Liver (tissue), 9 donors: ENCODE results near the gene GADD45GIP1. TPM values are rescaled to one million over a fixed set of nuclear protein-coding genes. Genes with fewer than 3 reads are reported as not detected.

Source experiments
- DNase-seq: peaks from one replicate; pipeline ENCODE4 v3.0.0-alpha.2; 2017; ENCODE audit warnings: low spot score
- H3K27ac ChIP-seq, 2 donors: one replicate each; pipeline ENCODE4 v1.7.0; 2013; ENCODE audit warnings: inconsistent platforms in 2 of 2, low read length in 2 of 2, control low read depth in 1 of 2, low read depth in 1 of 2, mild to moderate bottlenecking in 1 of 2
- H3K27me3 ChIP-seq, 4 donors: one replicate each; pipeline versions ENCODE4 v1.6.1 to v1.7.0; 2013; ENCODE audit warnings: low read length in 3 of 4, inconsistent platforms in 1 of 4, mild to moderate bottlenecking in 1 of 4, moderate library complexity in 1 of 4; ENCODE audit not compliant: control insufficient read depth in 4 of 4, insufficient read depth in 4 of 4
- H3K36me3 ChIP-seq, 4 donors: one replicate each; pipeline versions ENCODE4 v1.6.1 to v1.7.0; 2013; ENCODE audit warnings: low read length in 3 of 4, mild to moderate bottlenecking in 3 of 4, low read depth in 1 of 4, moderate library complexity in 1 of 4; ENCODE audit not compliant: control insufficient read depth in 4 of 4, insufficient read depth in 3 of 4
- H3K4me1 ChIP-seq, 4 donors: one replicate each; pipeline versions ENCODE4 v1.6.1 to v1.7.0; 2013; ENCODE audit warnings: low read length in 3 of 4, mild to moderate bottlenecking in 3 of 4, moderate library complexity in 1 of 4; ENCODE audit not compliant: control insufficient read depth in 4 of 4, insufficient read depth in 4 of 4
- H3K4me3 ChIP-seq, 3 donors: one replicate each; pipeline versions ENCODE4 v1.6.1 to v1.7.0; 2013; ENCODE audit warnings: low read length in 3 of 3, control low read depth in 1 of 3, low read depth in 1 of 3, mild to moderate bottlenecking in 1 of 3
- H3K9ac ChIP-seq, 2 donors: one replicate each; pipeline ENCODE4 v1.7.0; 2013; ENCODE audit warnings: low read length in 2 of 2, mild to moderate bottlenecking in 2 of 2, moderate library complexity in 2 of 2, control low read depth in 1 of 2, low read depth in 1 of 2
- H3K9me3 ChIP-seq, 4 donors: one replicate each; pipeline versions ENCODE4 v1.6.1 to v1.7.0; 2013; ENCODE audit warnings: low read length in 3 of 4; ENCODE audit not compliant: control insufficient read depth in 4 of 4
- CTCF ChIP-seq: fragments of 150-350 bp; IDR thresholded peaks from 2 replicates; pipeline ENCODE4 v1.5.1; 2017; ENCODE audit warnings: improper control_type of control experiment, low read depth, low read length; ENCODE audit not compliant: missing input control
- EGR1 ChIP-seq, 2 donors: IDR thresholded peaks; 2 replicates each; pipeline ENCODE4 v1.6.1; 2016 to 2018; ENCODE audit warnings: antibody characterized with exemption in 2 of 2, low read depth in 2 of 2
- FOXA1 ChIP-seq: IDR thresholded peaks from 2 replicates; pipeline ENCODE4 v1.6.1; 2016; ENCODE audit warnings: antibody characterized with exemption
- FOXA2 ChIP-seq: IDR thresholded peaks from 2 replicates; pipeline ENCODE4 v1.6.1; 2016; ENCODE audit warnings: antibody characterized with exemption
- GABPA ChIP-seq, 2 donors: IDR thresholded peaks in 1 of 2; conservative IDR thresholded peaks in 1 of 2; 2 replicates each; pipeline ENCODE4 v1.6.1; 2016; ENCODE audit warnings: antibody characterized with exemption in 2 of 2, mild to moderate bottlenecking in 1 of 2, moderate library complexity in 1 of 2
- HNF4A ChIP-seq, 2 donors: conservative IDR thresholded peaks; 2 replicates each; pipeline ENCODE4 v1.6.1; 2016; ENCODE audit warnings: antibody characterized with exemption in 2 of 2, mild to moderate bottlenecking in 2 of 2
- HNF4G ChIP-seq: IDR thresholded peaks from 2 replicates; pipeline ENCODE4 v1.6.1; 2016; ENCODE audit warnings: antibody characterized with exemption
- JUND ChIP-seq, 2 donors: IDR thresholded peaks; 2 replicates each; pipeline ENCODE4 v1.6.1; 2016; ENCODE audit warnings: antibody characterized with exemption in 2 of 2
- MAX ChIP-seq: IDR thresholded peaks from 2 replicates; pipeline ENCODE4 v1.6.1; 2016; ENCODE audit warnings: antibody characterized with exemption
- NR2F2 ChIP-seq: IDR thresholded peaks from 2 replicates; pipeline ENCODE4 v1.6.1; 2016; ENCODE audit warnings: antibody characterized with exemption
- RAD21 ChIP-seq, 2 donors: IDR thresholded peaks; 2 replicates each; pipeline ENCODE4 v1.6.1; 2016; ENCODE audit warnings: antibody characterized with exemption in 2 of 2, mild to moderate bottlenecking in 2 of 2
- REST ChIP-seq: IDR thresholded peaks from 2 replicates; pipeline ENCODE4 v1.6.1; 2016; ENCODE audit warnings: antibody characterized with exemption, mild to moderate bottlenecking
- RXRA ChIP-seq, 2 donors: IDR thresholded peaks; 2 replicates each; pipeline ENCODE4 v1.6.1; 2017 to 2018; ENCODE audit warnings: antibody characterized with exemption in 2 of 2, mild to moderate bottlenecking in 1 of 2
- SP1 ChIP-seq: IDR thresholded peaks from 2 replicates; pipeline ENCODE4 v1.6.1; 2018; ENCODE audit warnings: antibody characterized with exemption, mild to moderate bottlenecking
- TAF1 ChIP-seq: conservative IDR thresholded peaks from 2 replicates; pipeline ENCODE4 v1.6.1; 2016; ENCODE audit warnings: antibody characterized with exemption, mild to moderate bottlenecking
- YY1 ChIP-seq: IDR thresholded peaks from 2 replicates; pipeline ENCODE4 v1.6.1; 2016; ENCODE audit warnings: antibody characterized with exemption, mild to moderate bottlenecking
- WGBS: extraction: QIAGEN DNeasy Blood & Tissue Kit; methylation state at CpG from one replicate; pipeline ENCODE4 v1.1.7; 2013; 5-methylcytosine and 5-hydroxymethylcytosine counted together
- polyA plus RNA-seq, 2 donors: library from polyadenylated mRNA; stranded (reverse) in 1 of 2; unstranded in 1 of 2; fragments of 200-250 nt in 1 of 2; fragments of >200 nt in 1 of 2; fragmentation: Nextera tagmentation in 1 of 2; extraction: Ambion mirVana in 1 of 2; gene quantifications; one replicate each; pipeline versions ENCODE4 v1.2.1 to v1.2.3, GENCODE V29; 2013 to 2015
- total RNA-seq, 2 donors: library from RNA; depleted of rRNA; stranded (reverse); fragments of >200 nt; gene quantifications; one replicate each; pipeline ENCODE4 v1.2.3, GENCODE V29; 2014
- TF ChIP-seq, protein P1 (sequence below): IDR thresholded peaks from 2 replicates; pipeline ENCODE4 v1.6.1; 2016; ENCODE audit warnings: antibody characterized with exemption
- TF ChIP-seq, protein P2 (sequence below): IDR thresholded peaks from 2 replicates; pipeline ENCODE4 v1.6.1; 2016; ENCODE audit warnings: antibody characterized with exemption
- donor health status: healthy.
- donor health status: healthy.
- donor health status: healthy.
- donor health status: healthy.
- donor health status: healthy.

Gene GADD45GIP1
- total and polyA plus RNA-seq, 4 donors: 8.4 to 54.2 (median 22.9) TPM

GRCh38 chr19:13003081-13003480, 46.1 kb upstream of the GADD45GIP1 start:
- H3K9ac ChIP-seq: no peak overlapping the region
- H3K27me3 ChIP-seq: no peaks in the 10 kb centered on the region
- H3K27ac ChIP-seq: no peak overlapping the region
- no peak for TF ChIP-seq HNF4G
- TF ChIP-seq EGR1 (IDR thresholded peaks at IDR 0.05; ENCODE audit: low read depth in 2 of 2): no peak
- WGBS: 86% methylated on average over 15 of the region's 15 CpGs
- peaks cover 0 to 3% (median 0%) of the 10 kb centered on the region in 4 donors for H3K36me3 ChIP-seq
- peaks cover 19 to 49% (median 30%) of the 10 kb centered on the region in 4 donors for H3K4me1 ChIP-seq
- no peak overlapping the region for H3K4me3 ChIP-seq
- no peaks in the 10 kb centered on the region for H3K9me3 ChIP-seq
- DNase-seq: no peak

DNA sequence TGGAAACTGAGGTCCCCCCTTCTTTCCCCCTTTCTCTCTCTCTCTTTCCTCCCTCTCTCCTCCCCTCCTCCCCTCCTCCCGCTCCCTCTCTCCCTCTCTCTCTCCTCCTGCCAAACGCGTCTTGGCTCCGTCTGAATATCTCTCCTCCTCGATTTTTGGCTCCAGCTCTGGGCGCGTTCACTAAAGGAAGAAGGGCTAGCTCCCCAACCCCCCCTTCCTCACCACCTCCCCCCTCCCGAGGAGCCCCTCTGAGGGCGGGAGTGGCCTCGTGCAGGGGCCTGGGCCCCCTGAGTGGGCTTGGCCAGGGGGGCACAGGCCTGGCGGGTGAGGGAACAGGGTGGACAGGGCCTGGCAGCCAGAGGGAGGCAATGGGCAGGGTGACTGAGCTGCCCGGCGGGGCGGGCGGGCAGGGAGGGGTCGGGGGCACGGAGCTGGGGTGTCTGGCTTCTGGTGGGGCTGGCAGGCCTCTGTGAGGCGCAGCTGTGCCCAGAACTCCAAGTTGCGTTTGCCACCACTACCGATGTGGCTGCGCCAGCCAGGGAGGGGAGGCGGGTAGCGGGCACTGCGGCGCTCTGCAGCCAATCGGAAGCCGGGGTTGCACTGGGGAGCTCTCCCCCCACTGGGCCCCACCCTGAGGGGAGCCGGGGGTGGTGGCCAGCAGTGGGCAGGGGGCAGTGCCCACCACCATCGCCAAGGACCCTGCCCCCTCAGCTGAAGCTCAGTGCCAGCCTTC, 45.3 kb upstream of the GADD45GIP1 start:
- H3K4me3 ChIP-seq: peak overlapping the region in 1 of 3 donors; percentile 33
- TF ChIP-seq, protein P1, sequence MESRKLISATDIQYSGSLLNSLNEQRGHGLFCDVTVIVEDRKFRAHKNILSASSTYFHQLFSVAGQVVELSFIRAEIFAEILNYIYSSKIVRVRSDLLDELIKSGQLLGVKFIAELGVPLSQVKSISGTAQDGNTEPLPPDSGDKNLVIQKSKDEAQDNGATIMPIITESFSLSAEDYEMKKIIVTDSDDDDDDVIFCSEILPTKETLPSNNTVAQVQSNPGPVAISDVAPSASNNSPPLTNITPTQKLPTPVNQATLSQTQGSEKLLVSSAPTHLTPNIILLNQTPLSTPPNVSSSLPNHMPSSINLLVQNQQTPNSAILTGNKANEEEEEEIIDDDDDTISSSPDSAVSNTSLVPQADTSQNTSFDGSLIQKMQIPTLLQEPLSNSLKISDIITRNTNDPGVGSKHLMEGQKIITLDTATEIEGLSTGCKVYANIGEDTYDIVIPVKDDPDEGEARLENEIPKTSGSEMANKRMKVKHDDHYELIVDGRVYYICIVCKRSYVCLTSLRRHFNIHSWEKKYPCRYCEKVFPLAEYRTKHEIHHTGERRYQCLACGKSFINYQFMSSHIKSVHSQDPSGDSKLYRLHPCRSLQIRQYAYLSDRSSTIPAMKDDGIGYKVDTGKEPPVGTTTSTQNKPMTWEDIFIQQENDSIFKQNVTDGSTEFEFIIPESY: no peak
- no peak for TF ChIP-seq MAX
- TF ChIP-seq FOXA2: no peak
- no peak for TF ChIP-seq TAF1
- no peak for TF ChIP-seq JUND (IDR thresholded peaks at IDR 0.05)
- TF ChIP-seq HNF4G: no peak
- TF ChIP-seq, protein P2, sequence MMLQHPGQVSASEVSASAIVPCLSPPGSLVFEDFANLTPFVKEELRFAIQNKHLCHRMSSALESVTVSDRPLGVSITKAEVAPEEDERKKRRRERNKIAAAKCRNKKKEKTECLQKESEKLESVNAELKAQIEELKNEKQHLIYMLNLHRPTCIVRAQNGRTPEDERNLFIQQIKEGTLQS: no peak
- no peak for TF ChIP-seq YY1
- TF ChIP-seq NR2F2: no peak
- no peak for TF ChIP-seq RAD21 (IDR thresholded peaks at IDR 0.05)
- TF ChIP-seq CTCF: no peak
- no peak for TF ChIP-seq EGR1 (IDR thresholded peaks at IDR 0.05; ENCODE audit: low read depth in 2 of 2)
- TF ChIP-seq GABPA (IDR thresholded peaks at IDR 0.05 in 1 of 2, conservative IDR thresholded peaks at IDR 0.05 in 1 of 2): no peak
- no peak for TF ChIP-seq REST
- TF ChIP-seq FOXA1: no peak
- TF ChIP-seq RXRA (IDR thresholded peaks at IDR 0.05): no peak
- no peak for TF ChIP-seq HNF4A (conservative IDR thresholded peaks at IDR 0.05)
- TF ChIP-seq SP1: no peak
- no peak overlapping the region for H3K9ac ChIP-seq
- H3K9me3 ChIP-seq: no peaks in the 10 kb centered on the region
- peak overlapping the region; percentile 50 to 63 for H3K27ac ChIP-seq
- peaks cover 14 to 49% (median 26%) of the 10 kb centered on the region in 4 donors for H3K4me1 ChIP-seq
- 46% methylated on average over 29 of the region's 29 CpGs for WGBS
- peaks cover 0 to 3% (median 0%) of the 10 kb centered on the region in 4 donors for H3K36me3 ChIP-seq
- no peak for DNase-seq
- H3K27me3 ChIP-seq: no peaks in the 10 kb centered on the region
